Liver (tissue), 9 donors: ENCODE measurements around the gene CACNA1B. TPM values are rescaled to one million over a fixed set of nuclear protein-coding genes. Genes with fewer than 3 reads are reported as not detected.

ENCODE experiments used
- DNase-seq: peaks from one replicate; pipeline ENCODE4 v3.0.0-alpha.2; 2017; ENCODE audit warnings: low spot score
- H3K27ac ChIP-seq, 2 donors: one replicate each; pipeline ENCODE4 v1.7.0; 2013; ENCODE audit warnings: inconsistent platforms in 2 of 2, low read length in 2 of 2, control low read depth in 1 of 2, low read depth in 1 of 2, mild to moderate bottlenecking in 1 of 2
- H3K27me3 ChIP-seq, 4 donors: one replicate each; pipeline versions ENCODE4 v1.6.1 to v1.7.0; 2013; ENCODE audit warnings: low read length in 3 of 4, inconsistent platforms in 1 of 4, mild to moderate bottlenecking in 1 of 4, moderate library complexity in 1 of 4; ENCODE audit not compliant: control insufficient read depth in 4 of 4, insufficient read depth in 4 of 4
- H3K36me3 ChIP-seq, 4 donors: one replicate each; pipeline versions ENCODE4 v1.6.1 to v1.7.0; 2013; ENCODE audit warnings: low read length in 3 of 4, mild to moderate bottlenecking in 3 of 4, low read depth in 1 of 4, moderate library complexity in 1 of 4; ENCODE audit not compliant: control insufficient read depth in 4 of 4, insufficient read depth in 3 of 4
- H3K4me1 ChIP-seq, 4 donors: one replicate each; pipeline versions ENCODE4 v1.6.1 to v1.7.0; 2013; ENCODE audit warnings: low read length in 3 of 4, mild to moderate bottlenecking in 3 of 4, moderate library complexity in 1 of 4; ENCODE audit not compliant: control insufficient read depth in 4 of 4, insufficient read depth in 4 of 4
- H3K4me3 ChIP-seq, 3 donors: one replicate each; pipeline versions ENCODE4 v1.6.1 to v1.7.0; 2013; ENCODE audit warnings: low read length in 3 of 3, control low read depth in 1 of 3, low read depth in 1 of 3, mild to moderate bottlenecking in 1 of 3
- H3K9ac ChIP-seq, 2 donors: one replicate each; pipeline ENCODE4 v1.7.0; 2013; ENCODE audit warnings: low read length in 2 of 2, mild to moderate bottlenecking in 2 of 2, moderate library complexity in 2 of 2, control low read depth in 1 of 2, low read depth in 1 of 2
- H3K9me3 ChIP-seq, 4 donors: one replicate each; pipeline versions ENCODE4 v1.6.1 to v1.7.0; 2013; ENCODE audit warnings: low read length in 3 of 4; ENCODE audit not compliant: control insufficient read depth in 4 of 4
- ATF3 ChIP-seq: IDR thresholded peaks from 2 replicates; pipeline ENCODE4 v1.6.1; 2016; ENCODE audit warnings: antibody characterized with exemption
- CTCF ChIP-seq: fragments of 150-350 bp; IDR thresholded peaks from 2 replicates; pipeline ENCODE4 v1.5.1; 2017; ENCODE audit warnings: improper control_type of control experiment, low read depth, low read length; ENCODE audit not compliant: missing input control
- EGR1 ChIP-seq, 2 donors: IDR thresholded peaks; 2 replicates each; pipeline ENCODE4 v1.6.1; 2016 to 2018; ENCODE audit warnings: antibody characterized with exemption in 2 of 2, low read depth in 2 of 2
- FOXA1 ChIP-seq: IDR thresholded peaks from 2 replicates; pipeline ENCODE4 v1.6.1; 2016; ENCODE audit warnings: antibody characterized with exemption
- FOXA2 ChIP-seq: IDR thresholded peaks from 2 replicates; pipeline ENCODE4 v1.6.1; 2016; ENCODE audit warnings: antibody characterized with exemption
- GABPA ChIP-seq, 2 donors: IDR thresholded peaks in 1 of 2; conservative IDR thresholded peaks in 1 of 2; 2 replicates each; pipeline ENCODE4 v1.6.1; 2016; ENCODE audit warnings: antibody characterized with exemption in 2 of 2, mild to moderate bottlenecking in 1 of 2, moderate library complexity in 1 of 2
- HNF4A ChIP-seq, 2 donors: conservative IDR thresholded peaks; 2 replicates each; pipeline ENCODE4 v1.6.1; 2016; ENCODE audit warnings: antibody characterized with exemption in 2 of 2, mild to moderate bottlenecking in 2 of 2
- HNF4G ChIP-seq: IDR thresholded peaks from 2 replicates; pipeline ENCODE4 v1.6.1; 2016; ENCODE audit warnings: antibody characterized with exemption
- JUND ChIP-seq, 2 donors: IDR thresholded peaks; 2 replicates each; pipeline ENCODE4 v1.6.1; 2016; ENCODE audit warnings: antibody characterized with exemption in 2 of 2
- MAX ChIP-seq: IDR thresholded peaks from 2 replicates; pipeline ENCODE4 v1.6.1; 2016; ENCODE audit warnings: antibody characterized with exemption
- NR2F2 ChIP-seq: IDR thresholded peaks from 2 replicates; pipeline ENCODE4 v1.6.1; 2016; ENCODE audit warnings: antibody characterized with exemption
- RAD21 ChIP-seq, 2 donors: IDR thresholded peaks; 2 replicates each; pipeline ENCODE4 v1.6.1; 2016; ENCODE audit warnings: antibody characterized with exemption in 2 of 2, mild to moderate bottlenecking in 2 of 2
- REST ChIP-seq: IDR thresholded peaks from 2 replicates; pipeline ENCODE4 v1.6.1; 2016; ENCODE audit warnings: antibody characterized with exemption, mild to moderate bottlenecking
- RXRA ChIP-seq, 2 donors: IDR thresholded peaks; 2 replicates each; pipeline ENCODE4 v1.6.1; 2017 to 2018; ENCODE audit warnings: antibody characterized with exemption in 2 of 2, mild to moderate bottlenecking in 1 of 2
- SP1 ChIP-seq: IDR thresholded peaks from 2 replicates; pipeline ENCODE4 v1.6.1; 2018; ENCODE audit warnings: antibody characterized with exemption, mild to moderate bottlenecking
- TAF1 ChIP-seq: conservative IDR thresholded peaks from 2 replicates; pipeline ENCODE4 v1.6.1; 2016; ENCODE audit warnings: antibody characterized with exemption, mild to moderate bottlenecking
- YY1 ChIP-seq: IDR thresholded peaks from 2 replicates; pipeline ENCODE4 v1.6.1; 2016; ENCODE audit warnings: antibody characterized with exemption, mild to moderate bottlenecking
- ZBTB33 ChIP-seq: IDR thresholded peaks from 2 replicates; pipeline ENCODE4 v1.6.1; 2016; ENCODE audit warnings: antibody characterized with exemption
- WGBS: extraction: QIAGEN DNeasy Blood & Tissue Kit; methylation state at CpG from one replicate; pipeline ENCODE4 v1.1.7; 2013; 5-methylcytosine and 5-hydroxymethylcytosine counted together
- polyA plus RNA-seq, 2 donors: library from polyadenylated mRNA; stranded (reverse) in 1 of 2; unstranded in 1 of 2; fragments of 200-250 nt in 1 of 2; fragments of >200 nt in 1 of 2; fragmentation: Nextera tagmentation in 1 of 2; extraction: Ambion mirVana in 1 of 2; gene quantifications; one replicate each; pipeline versions ENCODE4 v1.2.1 to v1.2.3, GENCODE V29; 2013 to 2015
- total RNA-seq, 2 donors: library from RNA; depleted of rRNA; stranded (reverse); fragments of >200 nt; gene quantifications; one replicate each; pipeline ENCODE4 v1.2.3, GENCODE V29; 2014
- donor health status: healthy.
- donor health status: healthy.
- donor health status: healthy.
- donor health status: healthy.
- donor health status: healthy.

Gene CACNA1B
- total and polyA plus RNA-seq, 4 donors = under 0.01 to 0.05 TPM; not detected in 2

- no peak for TF ChIP-seq NR2F2
- no peak for TF ChIP-seq HNF4G
- no peak for TF ChIP-seq ZBTB33
- no peak for TF ChIP-seq YY1
- TF ChIP-seq EGR1 (IDR thresholded peaks at IDR 0.05; ENCODE audit: low read depth in 2 of 2) = no peak
- TF ChIP-seq CTCF = no peak
- TF ChIP-seq HNF4A (conservative IDR thresholded peaks at IDR 0.05) = no peak
- TF ChIP-seq RXRA (IDR thresholded peaks at IDR 0.05) = no peak
- TF ChIP-seq FOXA2 = no peak
- no peak for TF ChIP-seq MAX
- no peak for TF ChIP-seq FOXA1
- no peak for TF ChIP-seq GABPA (IDR thresholded peaks at IDR 0.05 in 1 of 2, conservative IDR thresholded peaks at IDR 0.05 in 1 of 2)
- TF ChIP-seq ATF3 = no peak
- no peak for TF ChIP-seq REST
- no peak for TF ChIP-seq TAF1
- no peak for TF ChIP-seq RAD21 (IDR thresholded peaks at IDR 0.05)
- no peak for TF ChIP-seq JUND (IDR thresholded peaks at IDR 0.05)
- TF ChIP-seq SP1 = no peak
- 76% methylated on average over 14 of the region's 14 CpGs for WGBS
- Histone ChIP-seq H3K4me3 (no peak overlapping the region), H3K4me1 (no peaks in the 10 kb centered on the region), H3K27me3 (peaks cover 0 to 4% (median 0%) of the 10 kb centered on the region in 4 donors), H3K27ac (no peak overlapping the region), H3K9me3 (peaks cover 0 to 6% (median 1%) of the 10 kb centered on the region in 4 donors), H3K36me3 (no peaks in the 10 kb centered on the region), H3K9ac (no peak overlapping the region)
- DNase-seq = no peak
Observed at GRCh38 chr9:137899551-137900360, 22.2 kb downstream of the CACNA1B start.
